HepG2 (cell line): ENCODE results near the gene C20orf204. TPM values are rescaled to one million over a fixed set of nuclear protein-coding genes. Genes with fewer than 3 reads are reported as not detected.
A peak's percentile ranks its signal among the peaks of the same experiment; 100 is the strongest.

ENCODE experiments used
- CBFB ChIP-seq: sonication (generic); formaldehyde crosslinking; IDR thresholded peaks from 2 replicates; pipeline ENCODE4 v1.4.0; 2020; ENCODE audit warnings: missing genetic modification reagents
- CENPT ChIP-seq: sonication (generic); formaldehyde crosslinking; IDR thresholded peaks from 2 replicates; pipeline ENCODE4 v1.8.0; 2022; ENCODE audit warnings: low read depth, mild to moderate bottlenecking, moderate library complexity, missing genetic modification reagents
- GATAD1 ChIP-seq: IDR thresholded peaks from 2 replicates; pipeline ENCODE4 v1.6.1; 2016; ENCODE audit warnings: missing genetic modification reagents, missing compliant biosample characterization
- MZF1 ChIP-seq: sonication (generic); formaldehyde crosslinking; IDR thresholded peaks from 2 replicates; pipeline ENCODE4 v1.8.1; 2023; ENCODE audit warnings: mild to moderate bottlenecking, missing genetic modification reagents, borderline replicate concordance
- NFYB ChIP-seq: sonication (generic); formaldehyde crosslinking; IDR thresholded peaks from 2 replicates; pipeline ENCODE4 v1.4.0; 2020; ENCODE audit warnings: missing genetic modification reagents
- POLR2AphosphoS2 ChIP-seq: IDR thresholded peaks from 2 replicates; pipeline ENCODE4 v1.6.1; 2011; ENCODE audit warnings: low read depth, low read length, improper control_type of control experiment
- RBFOX2 ChIP-seq: fragments of 200-400 bp; formaldehyde crosslinking; IDR thresholded peaks from 2 replicates; pipeline ENCODE4 v1.6.1; 2017; ENCODE audit warnings: low read depth, mild to moderate bottlenecking, low read length
- RXRA ChIP-seq: sonication (generic); formaldehyde crosslinking; IDR thresholded peaks from 2 replicates; pipeline ENCODE4 v1.5.1; 2020; ENCODE audit warnings: missing genetic modification reagents
- TRIM24 ChIP-seq: sonication (generic); formaldehyde crosslinking; IDR thresholded peaks from 2 replicates; pipeline ENCODE4 v1.8.0; 2022; ENCODE audit warnings: mild to moderate bottlenecking, missing genetic modification reagents
- ZMYM2 ChIP-seq: sonication (generic); formaldehyde crosslinking; IDR thresholded peaks from 2 replicates; pipeline ENCODE4 v1.8.0; 2022; ENCODE audit warnings: mild to moderate bottlenecking, missing genetic modification reagents
- ZNF263 ChIP-seq: sonication (generic); formaldehyde crosslinking; IDR thresholded peaks from 2 replicates; pipeline ENCODE4 v1.4.0; 2020; ENCODE audit warnings: missing genetic modification reagents
- ZNF816 ChIP-seq: sonication (generic); formaldehyde crosslinking; IDR thresholded peaks from 2 replicates; pipeline ENCODE4 v1.8.0; 2022; ENCODE audit warnings: missing genetic modification reagents, mild to moderate bottlenecking, borderline replicate concordance
- polyA plus RNA-seq, 8 experiments: library from polyadenylated mRNA; depleted of rRNA in 3 of 8; stranded (reverse) in 7 of 8; unstranded in 1 of 8; fragments of >200 nt; fragmentation: Illumina TruSeq in 4 of 8; extraction: Trizol in 4 of 8; gene quantifications; 2 replicates each; pipeline versions ENCODE4 v1.2.1 to v1.2.3, GENCODE V29; 2011 to 2016; ENCODE audit warnings: low read depth in 4 of 8, missing spikeins in 1 of 8, mixed read lengths in 1 of 8; ENCODE audit not compliant: insufficient read depth in 1 of 8
- total RNA-seq, 5 experiments: library from RNA; depleted of rRNA; stranded (reverse); fragments of >200 nt; fragmentation: Illumina TruSeq; extraction: Trizol; gene quantifications; 2 replicates each; pipeline ENCODE4 v1.2.3, GENCODE V29; 2016; ENCODE audit warnings: low read depth in 1 of 5
- TF ChIP-seq, protein P1 (sequence below): sonication (generic); formaldehyde crosslinking; IDR thresholded peaks from 2 replicates; pipeline ENCODE4 v1.5.0; 2020; ENCODE audit warnings: missing genetic modification reagents
- TF ChIP-seq, protein P2 (sequence below): sonication (generic); formaldehyde crosslinking; IDR thresholded peaks from 2 replicates; pipeline ENCODE4 v1.8.1; 2022; ENCODE audit warnings: mild to moderate bottlenecking, missing genetic modification reagents
- TF ChIP-seq, protein P3 (sequence below): sonication (generic); formaldehyde crosslinking; IDR thresholded peaks from 2 replicates; pipeline ENCODE4 v1.8.0; 2022; ENCODE audit warnings: missing genetic modification reagents, low read depth, mild to moderate bottlenecking, borderline replicate concordance
- TF ChIP-seq, protein P4 (sequence below): IDR thresholded peaks from 2 replicates; pipeline ENCODE4 v1.4.0; 2020; ENCODE audit warnings: mild to moderate bottlenecking, missing genetic modification reagents
- TF ChIP-seq, protein P5 (sequence below): sonication (generic); IDR thresholded peaks from 2 replicates; pipeline ENCODE4 v1.6.1; 2016; ENCODE audit warnings: low read depth, borderline replicate concordance

Gene C20orf204
- total and polyA plus RNA-seq, 2 of the 13 experiments (the other 11 are each of a cell fraction or from before 2014, with no cell fraction given): 22.1 to 80.0 TPM

DNA sequence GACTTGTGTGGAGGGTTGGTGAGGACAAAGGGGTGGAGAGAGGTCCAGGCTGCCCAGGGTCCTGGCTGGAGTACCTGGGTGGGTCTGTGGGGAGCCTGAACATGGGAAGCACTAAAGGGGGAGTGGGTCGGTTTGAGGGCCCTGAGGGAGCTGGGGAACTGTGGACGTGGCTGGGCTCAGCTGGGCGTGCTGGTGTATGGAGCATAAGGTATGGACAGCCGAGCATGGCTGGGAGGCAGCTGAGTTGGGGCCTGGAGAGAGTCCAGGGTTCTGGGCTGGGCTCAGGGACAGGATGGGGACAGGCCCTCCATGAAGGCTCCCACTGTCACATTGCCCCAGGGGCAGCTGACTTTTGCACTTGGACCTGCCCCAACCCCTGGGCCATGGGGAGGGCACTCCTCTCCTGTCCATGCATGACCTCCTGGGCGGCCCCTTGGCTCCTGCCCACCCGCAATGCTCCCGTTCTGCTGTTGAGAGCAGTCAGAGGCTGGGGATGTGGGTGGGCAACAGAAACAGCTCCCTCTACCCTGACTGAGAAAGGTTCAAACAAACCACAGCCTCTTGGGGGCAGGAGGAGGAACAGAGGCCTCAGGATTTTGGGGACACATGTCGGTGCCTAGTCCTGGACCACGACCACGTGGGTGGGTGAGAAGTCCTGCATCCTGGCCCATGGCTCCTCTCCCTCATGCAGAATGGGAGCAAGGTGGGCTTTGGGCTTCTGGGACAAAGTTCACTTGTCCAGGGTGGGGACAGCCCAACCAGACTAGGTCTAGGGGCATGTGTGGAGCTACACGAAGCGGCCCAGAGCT, 4.5 kb downstream of the C20orf204 start (continued):
- TF ChIP-seq, protein P1, sequence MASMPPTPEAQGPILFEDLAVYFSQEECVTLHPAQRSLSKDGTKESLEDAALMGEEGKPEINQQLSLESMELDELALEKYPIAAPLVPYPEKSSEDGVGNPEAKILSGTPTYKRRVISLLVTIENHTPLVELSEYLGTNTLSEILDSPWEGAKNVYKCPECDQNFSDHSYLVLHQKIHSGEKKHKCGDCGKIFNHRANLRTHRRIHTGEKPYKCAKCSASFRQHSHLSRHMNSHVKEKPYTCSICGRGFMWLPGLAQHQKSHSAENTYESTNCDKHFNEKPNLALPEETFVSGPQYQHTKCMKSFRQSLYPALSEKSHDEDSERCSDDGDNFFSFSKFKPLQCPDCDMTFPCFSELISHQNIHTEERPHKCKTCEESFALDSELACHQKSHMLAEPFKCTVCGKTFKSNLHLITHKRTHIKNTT (CRISPR knock-in tag): no peak
- TF ChIP-seq POLR2AphosphoS2: no peak
- TF ChIP-seq, protein P2, sequence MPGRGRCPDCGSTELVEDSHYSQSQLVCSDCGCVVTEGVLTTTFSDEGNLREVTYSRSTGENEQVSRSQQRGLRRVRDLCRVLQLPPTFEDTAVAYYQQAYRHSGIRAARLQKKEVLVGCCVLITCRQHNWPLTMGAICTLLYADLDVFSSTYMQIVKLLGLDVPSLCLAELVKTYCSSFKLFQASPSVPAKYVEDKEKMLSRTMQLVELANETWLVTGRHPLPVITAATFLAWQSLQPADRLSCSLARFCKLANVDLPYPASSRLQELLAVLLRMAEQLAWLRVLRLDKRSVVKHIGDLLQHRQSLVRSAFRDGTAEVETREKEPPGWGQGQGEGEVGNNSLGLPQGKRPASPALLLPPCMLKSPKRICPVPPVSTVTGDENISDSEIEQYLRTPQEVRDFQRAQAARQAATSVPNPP (CRISPR knock-in tag): no peak
- TF ChIP-seq CBFB: no peak; the same call in 1 of the 2 replicates
- peak; percentile 61 for TF ChIP-seq RBFOX2
- no peak for TF ChIP-seq TRIM24
- 0 out of 2 replicates have a peak, but pooled peaks have one; percentile 15 for TF ChIP-seq GATAD1 (CRISPR knock-in tag)
- TF ChIP-seq RXRA (CRISPR knock-in tag): peak; percentile 79; the same call in 1 of the 2 replicates
- peak; percentile 6; the same call in 1 of the 2 replicates for TF ChIP-seq NFYB
- TF ChIP-seq, protein P3, sequence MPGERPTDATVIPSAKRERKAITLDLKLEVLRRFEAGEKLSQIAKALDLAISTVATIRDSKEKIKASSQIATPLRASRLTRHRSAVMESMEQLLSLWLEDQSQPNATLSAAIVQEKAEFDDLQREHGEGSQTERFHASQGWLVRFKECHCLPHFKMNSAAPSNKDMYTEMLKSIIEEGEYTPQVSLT (CRISPR knock-in tag): no peak
- 0 out of 2 replicates have a peak, but pooled peaks have one; percentile 27 for TF ChIP-seq CENPT
- no peak for TF ChIP-seq MZF1 (CRISPR knock-in tag)
- TF ChIP-seq ZMYM2 (CRISPR knock-in tag): peak; percentile 23; the same call in 1 of the 2 replicates
- no peak for TF ChIP-seq ZNF816
- TF ChIP-seq, protein P4, sequence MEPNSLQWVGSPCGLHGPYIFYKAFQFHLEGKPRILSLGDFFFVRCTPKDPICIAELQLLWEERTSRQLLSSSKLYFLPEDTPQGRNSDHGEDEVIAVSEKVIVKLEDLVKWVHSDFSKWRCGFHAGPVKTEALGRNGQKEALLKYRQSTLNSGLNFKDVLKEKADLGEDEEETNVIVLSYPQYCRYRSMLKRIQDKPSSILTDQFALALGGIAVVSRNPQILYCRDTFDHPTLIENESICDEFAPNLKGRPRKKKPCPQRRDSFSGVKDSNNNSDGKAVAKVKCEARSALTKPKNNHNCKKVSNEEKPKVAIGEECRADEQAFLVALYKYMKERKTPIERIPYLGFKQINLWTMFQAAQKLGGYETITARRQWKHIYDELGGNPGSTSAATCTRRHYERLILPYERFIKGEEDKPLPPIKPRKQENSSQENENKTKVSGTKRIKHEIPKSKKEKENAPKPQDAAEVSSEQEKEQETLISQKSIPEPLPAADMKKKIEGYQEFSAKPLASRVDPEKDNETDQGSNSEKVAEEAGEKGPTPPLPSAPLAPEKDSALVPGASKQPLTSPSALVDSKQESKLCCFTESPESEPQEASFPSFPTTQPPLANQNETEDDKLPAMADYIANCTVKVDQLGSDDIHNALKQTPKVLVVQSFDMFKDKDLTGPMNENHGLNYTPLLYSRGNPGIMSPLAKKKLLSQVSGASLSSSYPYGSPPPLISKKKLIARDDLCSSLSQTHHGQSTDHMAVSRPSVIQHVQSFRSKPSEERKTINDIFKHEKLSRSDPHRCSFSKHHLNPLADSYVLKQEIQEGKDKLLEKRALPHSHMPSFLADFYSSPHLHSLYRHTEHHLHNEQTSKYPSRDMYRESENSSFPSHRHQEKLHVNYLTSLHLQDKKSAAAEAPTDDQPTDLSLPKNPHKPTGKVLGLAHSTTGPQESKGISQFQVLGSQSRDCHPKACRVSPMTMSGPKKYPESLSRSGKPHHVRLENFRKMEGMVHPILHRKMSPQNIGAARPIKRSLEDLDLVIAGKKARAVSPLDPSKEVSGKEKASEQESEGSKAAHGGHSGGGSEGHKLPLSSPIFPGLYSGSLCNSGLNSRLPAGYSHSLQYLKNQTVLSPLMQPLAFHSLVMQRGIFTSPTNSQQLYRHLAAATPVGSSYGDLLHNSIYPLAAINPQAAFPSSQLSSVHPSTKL (CRISPR knock-in tag): no peak
- TF ChIP-seq, protein P5, sequence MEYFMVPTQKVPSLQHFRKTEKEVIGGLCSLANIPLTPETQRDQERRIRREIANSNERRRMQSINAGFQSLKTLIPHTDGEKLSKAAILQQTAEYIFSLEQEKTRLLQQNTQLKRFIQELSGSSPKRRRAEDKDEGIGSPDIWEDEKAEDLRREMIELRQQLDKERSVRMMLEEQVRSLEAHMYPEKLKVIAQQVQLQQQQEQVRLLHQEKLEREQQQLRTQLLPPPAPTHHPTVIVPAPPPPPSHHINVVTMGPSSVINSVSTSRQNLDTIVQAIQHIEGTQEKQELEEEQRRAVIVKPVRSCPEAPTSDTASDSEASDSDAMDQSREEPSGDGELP: peak; percentile 72; the same call in 1 of the 2 replicates
- TF ChIP-seq ZNF263 (CRISPR knock-in tag): peak; percentile 33; the same call in 1 of the 2 replicates
